ENCODE results near the gene SCN10A. TPM values are rescaled to one million over a fixed set of nuclear protein-coding genes. Genes with fewer than 3 reads are reported as not detected.
A peak's percentile ranks its signal among the peaks of the same experiment; 100 is the strongest.

The SCN10A gene
- total and polyA plus RNA-seq, 2 experiments from 2014 or later = not detected

GRCh38 chr3:38648659-38649499 is 167.1 kb downstream of the SCN10A start:
- DNase-seq (ENCODE audit: low spot score) = no peak

GRCh38 chr3:38648024-38648658 is 167.9 kb downstream of the SCN10A start:
- H3K79me2 ChIP-seq = no peaks in the 10 kb centered on the region
- no peaks in the 10 kb centered on the region for H4K20me1 ChIP-seq (ENCODE audit: insufficient read depth, poor library complexity, severe bottlenecking)
- 90% methylated on average over 7 of the region's 7 CpGs for WGBS (ENCODE audit: low lambda C conversion rate, missing lambda C conversion rate)
- H3K9me3 ChIP-seq (ENCODE audit: low read depth) = no peaks in the 10 kb centered on the region
- H2AFZ ChIP-seq = no peak overlapping the region
- H3K9me2 ChIP-seq (replicated peaks; ENCODE audit: insufficient read depth) = no peaks in the 10 kb centered on the region
- H3K27me3 ChIP-seq = peaks cover 48% of the 10 kb centered on the region
- H3K4me2 ChIP-seq = peak overlapping the region; percentile 97
- peaks cover 16% of the 10 kb centered on the region for H3K4me1 ChIP-seq (ENCODE audit: insufficient read depth)
- no peak overlapping the region for H3K27ac ChIP-seq
- no peak overlapping the region for H3K4me3 ChIP-seq
- no peaks in the 10 kb centered on the region for H3K36me3 ChIP-seq (replicated peaks; ENCODE audit: insufficient read depth, low read depth)
- DNase-seq (ENCODE audit: low spot score) = no peak
- TF ChIP-seq, protein P1, sequence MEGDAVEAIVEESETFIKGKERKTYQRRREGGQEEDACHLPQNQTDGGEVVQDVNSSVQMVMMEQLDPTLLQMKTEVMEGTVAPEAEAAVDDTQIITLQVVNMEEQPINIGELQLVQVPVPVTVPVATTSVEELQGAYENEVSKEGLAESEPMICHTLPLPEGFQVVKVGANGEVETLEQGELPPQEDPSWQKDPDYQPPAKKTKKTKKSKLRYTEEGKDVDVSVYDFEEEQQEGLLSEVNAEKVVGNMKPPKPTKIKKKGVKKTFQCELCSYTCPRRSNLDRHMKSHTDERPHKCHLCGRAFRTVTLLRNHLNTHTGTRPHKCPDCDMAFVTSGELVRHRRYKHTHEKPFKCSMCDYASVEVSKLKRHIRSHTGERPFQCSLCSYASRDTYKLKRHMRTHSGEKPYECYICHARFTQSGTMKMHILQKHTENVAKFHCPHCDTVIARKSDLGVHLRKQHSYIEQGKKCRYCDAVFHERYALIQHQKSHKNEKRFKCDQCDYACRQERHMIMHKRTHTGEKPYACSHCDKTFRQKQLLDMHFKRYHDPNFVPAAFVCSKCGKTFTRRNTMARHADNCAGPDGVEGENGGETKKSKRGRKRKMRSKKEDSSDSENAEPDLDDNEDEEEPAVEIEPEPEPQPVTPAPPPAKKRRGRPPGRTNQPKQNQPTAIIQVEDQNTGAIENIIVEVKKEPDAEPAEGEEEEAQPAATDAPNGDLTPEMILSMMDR (IDR thresholded peaks at IDR 0.05; ENCODE audit: poor library complexity) = no peak
- no peak for TF ChIP-seq EZH2 (IDR thresholded peaks at IDR 0.05; ENCODE audit: borderline replicate concordance)
- no peak for TF ChIP-seq EZH2phosphoT487 (IDR thresholded peaks at IDR 0.05; ENCODE audit: low read depth, severe bottlenecking, unreplicated experiment)

More at GRCh38 chr3:38648659-38649499, 167.1 kb downstream of the SCN10A start:
- Histone ChIP-seq H3K4me3 (peak overlapping the region; percentile 58), H3K79me2 (no peaks in the 10 kb centered on the region), H3K36me3 (replicated peaks; ENCODE audit: insufficient read depth, low read depth) (no peaks in the 10 kb centered on the region), H3K9me2 (replicated peaks; ENCODE audit: insufficient read depth) (no peaks in the 10 kb centered on the region), H3K27ac (no peak overlapping the region), H3K27me3 (peaks cover 48% of the 10 kb centered on the region), H2AFZ (peak overlapping the region; percentile 60), H3K4me2 (peak overlapping the region; percentile 97), H3K9me3 (ENCODE audit: low read depth) (no peaks in the 10 kb centered on the region), H3K4me1 (ENCODE audit: insufficient read depth) (peaks cover 16% of the 10 kb centered on the region), H4K20me1 (ENCODE audit: insufficient read depth, poor library complexity, severe bottlenecking) (no peaks in the 10 kb centered on the region)
- WGBS (ENCODE audit: low lambda C conversion rate, missing lambda C conversion rate) = 19% methylated on average over 45 of the region's 56 CpGs
- TF ChIP-seq EZH2phosphoT487 (IDR thresholded peaks at IDR 0.05; ENCODE audit: low read depth, severe bottlenecking, unreplicated experiment) (no peak), EZH2 (IDR thresholded peaks at IDR 0.05; ENCODE audit: borderline replicate concordance) (peak; percentile 62)
- TF ChIP-seq, protein P1 (IDR thresholded peaks at IDR 0.05; ENCODE audit: poor library complexity) = no peak

DNA sequence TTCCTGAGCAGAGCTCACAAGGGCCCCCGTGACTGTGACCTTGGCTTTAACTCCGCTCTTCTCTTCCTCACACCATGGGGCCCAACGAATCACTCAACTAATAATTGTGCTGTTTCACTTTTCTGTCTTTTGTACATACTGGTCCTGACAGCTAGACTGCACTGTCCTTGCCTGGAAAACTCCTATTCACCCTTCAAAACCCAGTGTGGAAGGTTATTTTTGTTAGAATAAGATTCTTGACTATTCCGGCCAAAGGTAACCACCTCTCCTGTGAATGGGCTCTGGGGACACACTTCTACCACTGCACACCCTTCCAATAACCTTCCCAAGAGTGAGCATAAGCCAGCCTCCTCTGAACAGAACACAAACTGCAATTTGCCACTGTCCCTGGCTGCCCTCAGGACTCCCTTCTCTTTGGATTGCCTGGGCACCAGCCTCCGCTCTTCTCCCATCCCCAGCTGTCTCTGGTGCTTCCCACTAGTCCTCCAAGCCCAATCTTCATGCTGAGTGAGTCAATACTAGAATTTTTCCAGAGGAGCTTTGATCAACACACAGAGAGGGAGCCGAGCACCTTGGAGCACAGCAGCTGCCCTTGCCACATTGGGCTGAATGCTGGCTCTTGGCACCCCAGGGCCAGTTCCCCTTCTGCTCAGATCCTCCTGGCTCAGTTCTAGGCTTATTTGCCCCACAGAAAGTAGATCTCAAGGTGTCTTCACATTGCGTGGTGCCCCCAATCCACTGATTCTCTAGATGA is 168.6 kb downstream of the SCN10A start:
- H3K4me1 ChIP-seq (ENCODE audit: insufficient read depth) = peaks cover 16% of the 10 kb centered on the region
- no peaks in the 10 kb centered on the region for H4K20me1 ChIP-seq (ENCODE audit: insufficient read depth, poor library complexity, severe bottlenecking)
- WGBS (ENCODE audit: low lambda C conversion rate, missing lambda C conversion rate) = 83% methylated on average over 7 of the region's 7 CpGs
- no peaks in the 10 kb centered on the region for H3K9me2 ChIP-seq (replicated peaks; ENCODE audit: insufficient read depth)
- H3K9me3 ChIP-seq (ENCODE audit: low read depth) = no peaks in the 10 kb centered on the region
- no peaks in the 10 kb centered on the region for H3K36me3 ChIP-seq (replicated peaks; ENCODE audit: insufficient read depth, low read depth)
- no peak overlapping the region for H3K4me3 ChIP-seq
- no peak overlapping the region for H3K4me2 ChIP-seq
- DNase-seq (ENCODE audit: low spot score) = no peak
- H2AFZ ChIP-seq = no peak overlapping the region
- peaks cover 44% of the 10 kb centered on the region for H3K27me3 ChIP-seq
- H3K27ac ChIP-seq = no peak overlapping the region
- no peaks in the 10 kb centered on the region for H3K79me2 ChIP-seq
- TF ChIP-seq EZH2phosphoT487 (IDR thresholded peaks at IDR 0.05; ENCODE audit: low read depth, severe bottlenecking, unreplicated experiment) (no peak), EZH2 (IDR thresholded peaks at IDR 0.05; ENCODE audit: borderline replicate concordance) (no peak)
- TF ChIP-seq, protein P1 (IDR thresholded peaks at IDR 0.05; ENCODE audit: poor library complexity) = no peak

Other genes with a start within 250 kb of the SCN10A start
- gene SCN5A, start 166.5 kb downstream of the SCN10A start, total RNA-seq = 0.48 and 1.3 TPM in 2 replicates
- gene SCN5A, start 166.5 kb downstream of the SCN10A start, polyA plus RNA-seq = 0.97 and 1.9 TPM in 2 replicates
- 3.7 and 3.9 TPM in 2 replicates for gene SCN11A, start 235.7 kb upstream of the SCN10A start, total RNA-seq
- 0.86 and 1.9 TPM in 2 replicates for gene SCN11A, start 235.7 kb upstream of the SCN10A start, polyA plus RNA-seq
- gene WDR48, start 235.8 kb upstream of the SCN10A start, total RNA-seq = 34.7 and 37.0 TPM in 2 replicates
- gene WDR48, start 235.8 kb upstream of the SCN10A start, polyA plus RNA-seq = 24.6 and 25.0 TPM in 2 replicates

Data from hepatocyte (in vitro differentiated cells).